Sigmoid colon (tissue), 7 donors: ENCODE measurements around the gene CSNK1A1L. TPM values are rescaled to one million over a fixed set of nuclear protein-coding genes. Genes with fewer than 3 reads are reported as not detected.

Source experiments
- DNase-seq: peaks from one replicate; pipeline ENCODE4 v3.0.0-alpha.2; 2019
- H3K27ac ChIP-seq, 4 donors: fragments of 200-600 bp; sonication (generic); one replicate each; pipeline ENCODE4 v1.5.1; 2016 to 2019; ENCODE audit warnings: mild to moderate bottlenecking in 1 of 4
- H3K27me3 ChIP-seq, 3 donors: fragments of 200-600 bp; sonication (generic); one replicate each; pipeline ENCODE4 v1.5.1; 2019; ENCODE audit warnings: mild to moderate bottlenecking in 1 of 3
- H3K36me3 ChIP-seq, 4 donors: fragments of 200-600 bp; sonication (generic); one replicate each; pipeline ENCODE4 v1.5.1; 2016 to 2019
- H3K4me1 ChIP-seq, 4 donors: fragments of 200-600 bp; sonication (generic); one replicate each; pipeline ENCODE4 v1.5.1; 2017 to 2019
- H3K4me3 ChIP-seq, 4 donors: fragments of 200-600 bp; sonication (generic); one replicate each; pipeline ENCODE4 v1.5.1; 2017 to 2019; ENCODE audit warnings: mild to moderate bottlenecking in 2 of 4, moderate library complexity in 1 of 4
- H3K9me3 ChIP-seq, 4 donors: fragments of 200-600 bp in 3 of 4; sonication (generic) in 3 of 4; one replicate each; pipeline versions ENCODE4 v1.5.1 to v1.6.1; 2013 to 2019
- CTCF ChIP-seq, 4 experiments: fragments of 450-650 bp in 3 of 4; fragments of 200-600 bp in 1 of 4; IDR thresholded peaks; one replicate each; pipeline ENCODE4 v1.5.1; 2016 to 2019; ENCODE audit warnings: antibody characterized with exemption in 4 of 4, mild to moderate bottlenecking in 3 of 4, moderate library complexity in 2 of 4
- EP300 ChIP-seq, 4 donors: sonication (generic); formaldehyde crosslinking; IDR thresholded peaks; one replicate each; pipeline ENCODE4 v1.6.1; 2017; ENCODE audit warnings: antibody characterized with exemption in 4 of 4
- POLR2A ChIP-seq, 2 donors: fragments of 450-650 bp; IDR thresholded peaks; one replicate each; pipeline ENCODE4 v1.6.1; 2016; ENCODE audit warnings: antibody characterized with exemption in 2 of 2, mild to moderate bottlenecking in 2 of 2, moderate library complexity in 2 of 2
- POLR2AphosphoS5 ChIP-seq, 4 donors: sonication (generic); formaldehyde crosslinking; IDR thresholded peaks; one replicate each; pipeline ENCODE4 v1.6.1; 2017; ENCODE audit warnings: antibody characterized with exemption in 4 of 4
- WGBS, 2 donors: extraction: QIAGEN DNeasy Blood & Tissue Kit; methylation state at CpG; one replicate each; pipeline ENCODE4 v1.1.7; 2013; 5-methylcytosine and 5-hydroxymethylcytosine counted together
- intact Hi-C: fragments of 100-400 bp; cut with DNase I; formaldehyde crosslinking; loops from one replicate; pipeline ENCODE4 v1.15.1; 2023
- polyA plus RNA-seq, 3 donors: library from polyadenylated mRNA; stranded (reverse); fragments of 200-250 nt; gene quantifications; one replicate each; pipeline ENCODE4 v1.2.3, GENCODE V29; 2013
- total RNA-seq, 4 donors: library from RNA; depleted of rRNA; stranded (reverse); fragments of >200 nt; gene quantifications; one replicate each; pipeline ENCODE4 v1.1.0, GENCODE V29; 2016
- donor health status: healthy with polysubstance abuse.
- donor health status: Bipolar disorder and iron deficiency.
- donor health status: healthy.

CSNK1A1L gene
- total and polyA plus RNA-seq, 7 donors: not detected

- TF ChIP-seq CTCF (IDR thresholded peaks at IDR 0.05): no peak
- no peak for TF ChIP-seq POLR2AphosphoS5 (IDR thresholded peaks at IDR 0.05)
- TF ChIP-seq POLR2A (IDR thresholded peaks at IDR 0.05): no peak
- TF ChIP-seq EP300 (IDR thresholded peaks at IDR 0.05): no peak
- H3K36me3 ChIP-seq: no peaks in the 10 kb centered on the region
- no peak for DNase-seq
- H3K27ac ChIP-seq: no peak overlapping the region
- H3K4me1 ChIP-seq: peaks cover 0 to 12% (median 2%) of the 10 kb centered on the region in 4 donors
- no peaks in the 10 kb centered on the region for H3K9me3 ChIP-seq
- H3K27me3 ChIP-seq: no peaks in the 10 kb centered on the region
- no peak overlapping the region for H3K4me3 ChIP-seq
- WGBS, 2 donors: 91 to 95% methylated on average over 1 of the region's 1 CpG
- intact Hi-C loops: no loop called here
Measured at GRCh38 chr13:37142877-37143276, 37.4 kb upstream of the CSNK1A1L start.

- no peaks in the 10 kb centered on the region for H3K9me3 ChIP-seq
- H3K27me3 ChIP-seq: no peaks in the 10 kb centered on the region
- DNase-seq: no peak
- WGBS, 2 donors: 63 to 86% methylated on average over 1 of the region's 1 CpG
- H3K36me3 ChIP-seq: no peaks in the 10 kb centered on the region
- intact Hi-C loops: no loop called here
- TF ChIP-seq POLR2AphosphoS5 (IDR thresholded peaks at IDR 0.05): no peak
- H3K27ac ChIP-seq: no peak overlapping the region
- no peak overlapping the region for H3K4me3 ChIP-seq
- peaks cover 0 to 12% (median 2%) of the 10 kb centered on the region in 4 donors for H3K4me1 ChIP-seq
Measured at GRCh38 chr13:37141011-37141410, 35.5 kb upstream of the CSNK1A1L start.

- intact Hi-C loops: no loop called here
- Histone ChIP-seq H3K27ac (no peak overlapping the region), H3K4me1 (peaks cover 0 to 2% (median 1%) of the 10 kb centered on the region in 4 donors), H3K36me3 (no peaks in the 10 kb centered on the region), H3K4me3 (no peak overlapping the region), H3K9me3 (no peaks in the 10 kb centered on the region), H3K27me3 (no peaks in the 10 kb centered on the region)
- TF ChIP-seq CTCF (IDR thresholded peaks at IDR 0.05) (no peak), POLR2AphosphoS5 (IDR thresholded peaks at IDR 0.05) (no peak), POLR2A (IDR thresholded peaks at IDR 0.05) (no peak), EP300 (IDR thresholded peaks at IDR 0.05) (no peak)
- WGBS, 2 donors: 45 to 60% methylated on average over 1 of the region's 1 CpG
- DNase-seq: no peak
Measured at GRCh38 chr13:37139356-37139755, 33.9 kb upstream of the CSNK1A1L start.

- no peak for TF ChIP-seq EP300 (IDR thresholded peaks at IDR 0.05)
- no peak for TF ChIP-seq POLR2AphosphoS5 (IDR thresholded peaks at IDR 0.05)
- no peak for TF ChIP-seq POLR2A (IDR thresholded peaks at IDR 0.05)
- TF ChIP-seq CTCF (IDR thresholded peaks at IDR 0.05): no peak
- H3K9me3 ChIP-seq: no peaks in the 10 kb centered on the region
- H3K27ac ChIP-seq: no peak overlapping the region
- H3K27me3 ChIP-seq: no peaks in the 10 kb centered on the region
- H3K4me1 ChIP-seq: peaks cover 0 to 6% (median 0%) of the 10 kb centered on the region in 4 donors
- intact Hi-C loops: no loop called here
- 82 to 93% methylated on average over 3 of the region's 3 CpGs for WGBS, 2 donors
- H3K4me3 ChIP-seq: no peak overlapping the region
- H3K36me3 ChIP-seq: no peaks in the 10 kb centered on the region
- no peak for DNase-seq
Measured at GRCh38 chr13:37138926-37139325, 33.5 kb upstream of the CSNK1A1L start.

GRCh38 chr13:37138169-37138568 lies 32.7 kb upstream of the CSNK1A1L start:
- Histone ChIP-seq H3K9me3 (no peaks in the 10 kb centered on the region), H3K27ac (no peak overlapping the region)
- TF ChIP-seq EP300 (IDR thresholded peaks at IDR 0.05): no peak
- no peak for TF ChIP-seq CTCF (IDR thresholded peaks at IDR 0.05)
- no peak for TF ChIP-seq POLR2A (IDR thresholded peaks at IDR 0.05)
- TF ChIP-seq POLR2AphosphoS5 (IDR thresholded peaks at IDR 0.05): no peak

More at GRCh38 chr13:37138169-37138568, 32.7 kb upstream of the CSNK1A1L start:
- H3K4me3 ChIP-seq: no peak overlapping the region
- DNase-seq: no peak
- H3K4me1 ChIP-seq: peaks cover 0 to 6% (median 0%) of the 10 kb centered on the region in 4 donors
- H3K27me3 ChIP-seq: no peaks in the 10 kb centered on the region
- WGBS, 2 donors: 88 to 89% methylated on average over 1 of the region's 1 CpG
- no peaks in the 10 kb centered on the region for H3K36me3 ChIP-seq
- intact Hi-C loops: no loop called here
